ENCODE measurements around the gene ZFP3.

GRCh38 chr17:5033352-5034015 is 44.8 kb upstream of the ZFP3 start:
- peak; percentile 37 for TF ChIP-seq CTCF (conservative IDR thresholded peaks at IDR 0.05; ENCODE audit: low read length)
- TF ChIP-seq EZH2phosphoT487 (IDR thresholded peaks at IDR 0.05; ENCODE audit: borderline replicate concordance, low read depth, low read length): no peak

Measured in OCI-LY7 (cell line).